HG02840 (cell line): Measurements from ENCODE around the gene COX7A1.
A peak's percentile ranks its signal among the peaks of the same experiment; 100 is the strongest.
"Not testable (repeated sequence)": the region's sequence is repeated elsewhere in the genome, so short reads cannot be mapped to it uniquely, and the experiment has no call there.

Experiments
- ATAC-seq: cut with Tn5 transposase; IDR thresholded peaks from one replicate; pipeline ENCODE4 v1.9.1; 2021; ENCODE audit warnings: mild to moderate bottlenecking, moderate library complexity, moderate number of reproducible peaks; ENCODE audit not compliant: unreplicated experiment, low FRiP score

The COX7A1 gene

DNA sequence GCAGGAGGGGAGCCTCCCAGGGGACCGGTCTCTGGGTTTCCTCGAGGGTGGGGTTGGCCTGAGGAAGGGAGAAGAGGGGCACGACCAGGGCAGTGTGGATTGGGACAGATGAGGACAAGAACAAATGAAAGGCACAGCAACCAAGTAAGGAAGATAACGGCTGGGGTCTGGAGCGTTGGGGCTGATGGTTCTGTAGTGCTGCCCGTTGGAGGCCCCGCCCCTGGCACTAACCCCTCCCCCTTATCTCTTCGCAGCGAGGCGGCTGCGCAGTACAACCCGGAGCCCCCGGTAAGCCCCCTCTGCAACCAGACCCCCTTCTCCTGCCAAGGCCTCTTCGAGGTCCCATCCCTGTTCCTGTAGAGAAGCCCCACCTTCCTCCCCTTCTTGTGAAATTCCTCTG is 10.2 kb downstream of the COX7A1 start:
- no peak for ATAC-seq

DNA sequence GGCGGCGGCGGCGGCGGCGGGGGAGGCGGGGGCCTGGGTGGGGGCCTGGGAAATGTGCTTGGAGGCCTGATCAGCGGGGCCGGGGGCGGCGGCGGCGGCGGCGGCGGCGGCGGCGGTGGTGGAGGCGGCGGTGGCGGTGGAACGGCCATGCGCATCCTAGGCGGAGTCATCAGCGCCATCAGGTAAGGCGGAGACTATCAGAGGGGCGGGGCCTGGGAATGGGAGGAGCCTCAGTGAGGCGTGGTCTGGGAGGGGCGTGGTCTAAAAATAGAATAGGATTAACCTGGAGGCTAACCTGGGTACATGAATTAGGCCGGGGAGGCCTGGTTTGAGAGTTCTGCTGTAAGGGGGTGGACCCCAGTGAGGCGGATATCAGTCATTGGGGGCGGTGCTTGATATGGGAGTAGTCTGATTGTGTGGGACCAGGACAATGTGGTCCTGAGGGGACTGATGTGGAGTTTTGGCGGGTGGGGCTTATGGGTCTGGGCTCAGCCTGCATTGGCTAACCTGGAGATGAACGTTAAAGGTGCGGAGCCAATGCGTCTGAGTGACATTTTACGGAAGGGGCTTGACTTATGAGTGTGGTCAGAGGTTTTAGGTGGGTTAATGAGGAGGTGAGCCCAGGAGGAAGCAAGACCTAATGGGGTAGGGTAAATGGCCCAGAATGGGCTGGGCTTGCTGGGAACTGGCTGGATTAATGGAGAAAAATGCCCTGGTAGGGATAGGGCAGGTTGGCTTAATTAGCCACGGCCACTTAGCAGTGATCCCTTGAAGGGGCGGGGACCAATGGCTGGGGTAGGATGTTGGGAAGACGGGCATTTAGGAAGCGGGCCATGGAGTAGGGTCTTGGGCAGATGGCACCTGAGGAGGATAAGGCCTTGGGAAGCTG is 11.0 kb downstream of the COX7A1 start:
- no peak for ATAC-seq

DNA sequence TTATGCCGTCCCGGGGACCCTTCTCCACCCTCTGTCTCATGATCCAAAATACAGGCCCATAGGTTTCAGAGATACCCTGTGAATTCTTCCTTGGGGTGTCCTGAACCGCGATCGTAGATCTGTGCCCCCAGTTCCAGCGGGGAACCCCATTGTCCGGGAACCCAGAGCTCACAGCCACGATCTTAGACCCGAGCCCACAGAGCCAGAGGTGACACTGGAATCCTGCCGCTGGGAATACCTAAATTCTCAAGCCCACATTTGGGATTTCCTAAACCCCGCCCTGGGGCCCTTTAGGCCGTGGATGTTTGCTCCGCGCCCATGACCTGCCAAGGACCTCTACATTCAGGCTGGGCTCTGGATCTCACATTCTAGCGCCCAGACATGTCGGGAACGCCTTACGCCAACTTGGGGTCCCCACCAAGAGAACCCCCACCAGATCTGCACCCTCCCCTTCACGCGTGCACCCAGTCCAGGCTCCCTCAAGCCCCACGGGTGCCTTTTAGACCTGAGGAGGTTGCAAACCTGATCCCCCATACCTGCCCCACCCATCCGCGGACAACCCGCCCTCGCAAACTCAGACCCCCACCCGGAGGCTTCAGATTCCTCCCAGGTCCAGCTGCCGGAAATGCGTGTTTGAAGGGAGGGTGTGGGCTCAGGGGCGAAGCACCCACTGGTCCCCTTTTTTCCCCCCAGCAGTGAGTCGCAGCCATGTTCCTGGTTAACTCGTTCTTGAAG is 11.8 kb downstream of the COX7A1 start:
- no peak for ATAC-seq

DNA sequence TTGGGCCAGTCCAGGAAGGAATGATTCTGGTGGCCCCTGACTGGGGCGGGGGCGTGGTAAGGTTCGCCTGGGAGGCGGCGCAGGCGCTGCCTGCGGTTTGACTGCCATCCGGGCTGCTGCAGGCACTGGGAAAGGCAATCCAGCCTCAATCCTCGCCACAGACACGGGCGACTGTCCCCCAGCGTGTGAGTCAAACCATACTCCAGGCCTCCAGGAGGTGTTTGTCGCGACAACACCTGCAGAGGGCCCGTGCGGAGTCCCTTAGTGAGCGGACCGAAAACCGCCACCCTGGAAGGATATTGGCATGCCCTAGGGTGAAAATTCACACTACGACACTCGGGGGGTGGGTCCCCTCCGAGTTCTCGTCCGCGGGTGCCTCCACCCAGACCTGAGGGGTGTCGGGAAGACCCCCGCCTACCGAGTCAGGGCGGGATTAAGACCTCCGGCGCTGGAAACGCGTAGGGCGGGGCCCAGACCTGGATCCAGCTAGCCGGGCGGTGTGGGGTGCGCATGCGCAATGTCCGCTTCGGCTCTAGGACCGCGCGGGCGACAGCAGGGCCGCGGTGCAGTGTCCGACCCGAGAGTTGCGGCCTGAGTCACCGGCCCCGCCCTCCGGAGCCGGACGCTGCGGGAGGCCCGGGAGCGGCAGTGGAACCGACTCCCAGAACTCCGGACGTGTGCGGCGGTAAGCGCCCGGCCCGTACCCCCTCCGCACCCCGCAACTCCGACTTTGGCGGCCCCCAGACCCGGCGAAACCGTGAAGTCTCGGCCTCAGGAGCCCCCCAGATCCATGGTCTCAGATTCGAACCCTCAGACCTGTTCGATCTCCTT is 12.6 kb downstream of the COX7A1 start, which contains the start of gene CAPNS1:
CAPNS1 (plus strand) TSS at position 594 of the 831 bp plus-strand sequence. CDS start 946 bp downstream, outside the sequence.
- peak; percentile 86 for ATAC-seq

DNA sequence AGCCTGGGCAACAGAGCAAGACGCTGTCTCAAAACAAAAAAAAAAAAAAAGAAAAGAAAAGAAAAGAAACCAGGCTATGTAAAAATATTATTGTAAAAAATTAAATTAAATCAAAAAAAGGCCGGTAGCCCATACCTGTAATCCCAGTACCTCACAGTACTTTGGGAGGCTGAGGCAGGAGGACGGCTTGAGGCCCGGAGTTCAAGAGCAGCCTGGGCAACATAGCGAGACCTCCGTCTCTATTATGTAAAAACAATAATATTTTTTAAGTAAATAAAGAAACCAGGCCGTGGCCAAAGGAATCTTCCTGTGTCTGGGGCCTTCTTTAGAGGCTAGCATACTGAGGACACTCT is 13.2 kb downstream of the COX7A1 start:
- no peak for ATAC-seq

DNA sequence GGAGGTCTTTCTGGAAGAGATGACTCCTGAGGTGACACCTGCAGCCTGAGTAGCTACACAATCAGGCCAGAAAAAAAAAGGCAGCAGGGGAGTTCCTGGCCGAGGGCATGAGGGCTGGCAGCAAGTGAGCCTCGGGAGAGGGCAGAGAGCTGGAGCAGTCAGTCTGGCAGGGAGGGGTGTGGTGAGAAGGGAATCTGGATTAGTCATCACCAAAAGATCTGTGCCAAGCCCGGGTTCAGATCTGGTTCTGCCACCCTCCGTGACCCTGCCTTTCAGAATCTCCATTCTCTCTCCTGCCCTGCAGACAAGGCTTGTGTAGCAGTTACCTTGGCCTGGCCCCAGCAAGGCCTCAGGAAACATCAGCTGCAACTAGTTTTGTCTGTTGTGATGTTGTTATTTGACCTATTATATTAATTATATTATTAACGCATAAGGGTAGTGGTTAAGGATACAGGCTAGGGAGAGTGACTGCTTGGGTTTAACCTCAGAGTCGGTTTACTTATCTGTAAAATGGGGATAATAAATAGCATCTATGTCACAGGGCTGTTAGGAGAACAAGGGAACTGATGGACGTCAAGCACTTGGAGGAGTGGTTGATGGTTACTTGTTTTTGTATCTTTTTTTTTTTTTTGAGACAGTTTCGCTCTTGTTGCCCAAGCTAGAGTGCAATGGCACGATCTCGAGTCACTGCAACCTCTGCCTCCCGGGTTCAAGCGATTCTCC is 15.1 kb downstream of the COX7A1 start:
- ATAC-seq = no peak

DNA sequence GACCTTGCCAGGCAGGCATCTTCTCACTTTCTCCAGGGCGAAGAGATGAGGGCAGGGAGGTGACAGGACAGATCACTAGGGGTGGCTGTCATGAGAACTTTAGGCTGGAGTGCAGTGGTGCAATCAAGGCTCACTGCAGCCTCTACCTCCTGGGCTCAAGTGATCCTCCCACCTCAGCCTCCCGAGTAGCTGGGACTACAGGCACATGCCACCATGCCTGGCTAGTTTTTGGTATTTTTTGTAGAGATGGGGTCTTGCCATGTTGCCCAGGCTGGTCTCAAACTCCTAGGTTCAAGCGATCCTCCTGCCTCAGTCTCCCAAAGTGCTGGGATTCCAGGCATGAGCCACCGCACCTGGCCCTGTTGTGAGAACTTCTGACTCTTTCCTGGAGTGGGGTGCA is 17.4 kb downstream of the COX7A1 start:
- ATAC-seq = not testable (repeated sequence)

DNA sequence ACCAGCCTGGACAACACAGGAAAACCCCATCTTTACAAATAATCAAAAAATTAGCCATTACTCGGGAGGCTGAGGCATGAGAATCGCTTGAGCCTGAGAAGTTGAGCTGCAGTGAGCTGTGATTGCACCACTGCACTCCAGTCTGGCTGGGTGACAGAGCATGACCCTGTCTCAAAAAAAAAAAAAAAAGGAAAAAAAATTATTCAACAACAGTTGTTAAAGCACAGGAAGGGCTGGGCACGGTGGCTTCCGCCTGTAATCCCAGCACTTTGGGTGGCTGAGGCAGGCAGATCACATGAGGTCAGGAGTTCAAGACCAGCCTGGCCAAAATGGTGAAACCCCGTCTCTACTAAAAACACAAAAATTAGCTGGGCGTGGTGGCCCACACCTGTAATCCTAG is 21.0 kb downstream of the COX7A1 start:
- not testable (repeated sequence) for ATAC-seq

DNA sequence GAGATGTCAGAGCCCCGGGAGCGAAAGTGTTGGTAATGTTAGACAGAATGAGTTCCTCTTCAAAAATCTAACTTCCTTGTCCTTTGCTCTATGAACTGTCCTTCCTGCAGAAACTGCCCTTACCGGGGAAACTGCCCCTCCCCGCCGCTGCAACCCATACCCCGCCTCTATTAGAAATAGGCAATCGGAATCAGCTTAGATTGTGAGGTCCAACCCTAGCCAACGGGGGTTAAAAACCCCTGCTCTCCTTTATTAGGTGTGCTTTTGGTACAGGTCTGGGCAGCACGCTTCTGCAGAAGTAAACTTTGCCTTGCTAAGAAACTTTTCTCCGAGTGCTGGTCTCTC is 23.9 kb downstream of the COX7A1 start:
- ATAC-seq = no peak

DNA sequence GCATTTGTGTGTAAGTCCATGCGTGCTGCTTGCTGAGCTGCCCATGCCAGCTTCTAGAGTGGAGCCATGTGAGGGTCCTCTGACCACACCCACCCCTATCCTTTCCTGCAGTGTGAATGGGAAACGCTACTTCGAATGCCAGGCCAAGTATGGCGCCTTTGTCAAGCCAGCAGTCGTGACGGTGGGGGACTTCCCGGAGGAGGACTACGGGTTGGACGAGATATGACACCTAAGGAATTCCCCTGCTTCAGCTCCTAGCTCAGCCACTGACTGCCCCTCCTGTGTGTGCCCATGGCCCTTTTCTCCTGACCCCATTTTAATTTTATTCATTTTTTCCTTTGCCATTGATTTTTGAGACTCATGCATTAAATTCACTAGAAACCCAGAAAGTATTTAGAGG is 26.7 kb downstream of the COX7A1 start:
- no peak for ATAC-seq

DNA sequence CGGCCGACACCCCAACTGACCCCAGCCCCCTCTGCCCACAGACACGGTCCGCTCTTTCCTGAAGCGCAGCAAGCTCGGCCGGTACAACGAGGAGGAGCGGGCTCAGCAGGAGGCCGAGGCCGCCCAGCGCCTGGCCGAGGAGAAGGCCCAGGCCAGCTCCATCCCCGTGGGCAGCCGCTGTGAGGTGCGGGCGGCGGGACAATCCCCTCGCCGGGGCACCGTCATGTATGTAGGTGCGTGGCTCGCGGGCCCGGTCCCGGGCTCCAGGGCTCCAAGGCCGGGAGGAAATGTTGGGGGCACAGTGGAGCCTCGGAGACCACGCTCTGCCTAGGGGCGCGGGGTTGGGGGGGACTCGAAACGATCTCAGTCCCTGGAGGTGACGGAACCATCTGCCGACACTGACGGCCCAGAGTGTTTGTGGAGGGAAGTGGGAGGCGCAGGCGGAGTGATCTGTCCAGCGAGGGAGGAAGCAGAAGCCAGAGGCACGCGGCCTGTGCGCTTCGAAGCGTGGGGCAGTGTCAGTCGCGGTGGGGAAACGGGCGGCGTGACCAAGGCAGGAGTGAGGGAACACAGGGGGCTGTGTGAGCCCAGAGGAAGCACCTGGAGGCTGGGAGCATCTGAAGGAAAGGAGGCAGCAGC is 30.6 kb downstream of the COX7A1 start:
- no peak for ATAC-seq

DNA sequence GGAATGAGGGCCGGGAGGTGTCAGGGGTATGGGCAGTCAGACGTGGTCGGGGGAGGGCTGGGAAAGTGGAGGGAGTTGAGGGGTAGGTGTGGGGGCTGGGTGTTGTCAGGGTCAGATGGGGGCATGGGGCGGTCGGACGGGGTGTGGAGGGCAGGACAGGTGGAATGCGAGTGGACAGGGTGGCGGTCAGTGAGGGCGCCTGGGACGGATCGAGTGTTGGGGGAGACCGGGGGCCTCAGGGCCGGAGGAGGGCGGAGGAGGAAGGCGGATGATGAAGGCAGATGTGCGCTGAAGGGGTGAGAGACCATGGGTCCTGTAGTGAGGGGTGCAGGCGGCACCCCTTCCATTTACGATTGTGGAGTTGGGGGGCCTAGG is 31.3 kb downstream of the COX7A1 start:
- ATAC-seq = no peak

DNA sequence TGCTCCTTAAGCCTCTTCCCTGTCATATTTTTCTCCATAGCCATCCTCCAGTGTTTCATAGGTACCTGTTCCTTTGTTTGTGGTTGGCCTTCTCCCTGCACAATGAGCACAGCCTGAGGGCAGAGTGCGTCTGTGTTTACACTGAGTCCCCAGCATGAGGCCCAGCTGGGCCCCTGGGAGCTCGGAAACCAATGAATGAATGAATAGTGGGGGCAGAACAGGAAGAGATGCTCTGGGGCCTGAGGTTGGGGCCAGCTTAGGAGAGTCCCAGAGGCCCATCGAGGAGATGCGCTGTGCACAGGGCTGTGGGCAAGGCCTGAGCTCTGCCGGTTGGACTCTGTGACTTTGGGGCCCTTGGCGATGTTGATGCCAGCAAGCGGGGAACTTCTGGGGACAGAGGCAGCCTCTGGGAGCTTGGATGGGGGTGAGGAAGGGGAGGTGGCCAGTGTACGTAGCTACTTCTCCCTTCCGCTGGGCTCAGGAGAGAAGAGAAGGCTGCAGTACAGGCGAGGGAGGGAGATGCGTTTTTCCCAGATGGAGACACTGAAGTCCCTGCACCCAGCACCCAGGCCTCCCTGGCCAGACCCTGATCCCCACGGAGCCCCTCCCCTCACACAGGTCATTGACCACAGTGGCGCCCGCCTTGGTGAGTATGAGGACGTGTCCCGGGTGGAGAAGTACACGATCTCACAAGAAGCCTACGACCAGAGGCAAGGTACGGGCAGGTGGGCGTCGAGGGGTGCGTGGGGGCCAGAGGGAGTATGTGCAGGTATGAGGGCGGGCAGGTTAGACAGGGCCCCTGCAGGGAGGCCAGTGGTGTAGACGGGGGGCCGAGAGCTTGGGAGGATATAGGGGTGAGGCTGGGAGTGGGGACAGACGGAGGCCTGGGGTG is 31.9 kb downstream of the COX7A1 start:
- ATAC-seq = no peak

DNA sequence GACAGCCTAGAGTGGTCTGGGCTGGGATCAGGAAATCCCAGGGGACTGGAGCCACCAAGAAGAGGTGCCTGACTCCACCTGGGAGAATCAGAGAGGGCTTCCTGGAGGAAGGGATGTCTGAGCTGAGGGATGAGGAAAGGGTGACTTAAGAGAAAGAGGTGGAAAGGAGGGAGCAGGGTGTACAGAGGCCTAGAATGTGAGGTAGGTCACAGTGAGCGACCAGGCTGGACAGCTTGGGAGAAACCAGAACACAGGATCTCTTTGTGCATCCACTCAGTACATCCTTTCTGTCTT is 36.0 kb downstream of the COX7A1 start:
- ATAC-seq = no peak

DNA sequence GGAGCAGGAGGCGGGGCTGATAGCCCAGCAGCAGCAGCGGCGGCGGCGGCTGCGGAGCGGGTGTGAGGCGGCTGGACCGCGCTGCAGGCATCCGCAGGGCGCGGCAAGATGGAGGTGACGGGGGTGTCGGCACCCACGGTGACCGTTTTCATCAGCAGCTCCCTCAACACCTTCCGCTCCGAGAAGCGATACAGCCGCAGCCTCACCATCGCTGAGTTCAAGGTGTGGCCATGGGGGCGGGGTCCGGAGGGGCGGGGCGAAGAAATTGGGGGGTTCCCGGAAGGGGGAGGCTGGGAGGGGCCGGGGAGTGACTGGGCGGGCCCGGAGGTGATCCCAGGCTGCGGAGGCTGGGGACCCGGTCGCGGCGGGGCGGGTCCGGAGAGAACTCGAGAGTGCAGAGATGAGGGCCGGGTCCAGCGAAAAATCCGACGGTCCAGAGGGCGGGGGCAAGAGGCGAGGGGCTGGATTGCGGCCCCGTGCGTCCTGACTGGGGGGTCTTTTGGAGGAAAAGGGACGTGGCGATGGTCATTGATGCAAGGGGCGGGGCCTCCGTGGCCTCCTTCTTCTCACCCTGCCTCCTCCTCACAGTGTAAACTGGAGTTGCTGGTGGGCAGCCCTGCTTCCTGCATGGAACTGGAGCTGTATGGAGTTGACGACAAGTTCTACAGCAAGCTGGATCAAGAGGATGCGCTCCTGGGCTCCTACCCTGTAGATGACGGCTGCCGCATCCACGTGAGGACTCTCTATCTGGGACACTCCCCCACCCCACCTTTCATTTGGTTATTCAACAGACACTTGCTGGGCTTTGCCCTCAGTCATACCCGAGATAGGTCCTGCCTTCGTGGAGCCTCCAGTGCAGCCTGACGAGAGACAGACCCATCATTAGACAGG is 36.5 kb downstream of the COX7A1 start, which contains the start of gene TBCB:
TBCB (plus strand) TSS at position 16 of the 891 bp plus-strand sequence; CDS start at position 109, 93 bp downstream.
- ATAC-seq = no peak

DNA sequence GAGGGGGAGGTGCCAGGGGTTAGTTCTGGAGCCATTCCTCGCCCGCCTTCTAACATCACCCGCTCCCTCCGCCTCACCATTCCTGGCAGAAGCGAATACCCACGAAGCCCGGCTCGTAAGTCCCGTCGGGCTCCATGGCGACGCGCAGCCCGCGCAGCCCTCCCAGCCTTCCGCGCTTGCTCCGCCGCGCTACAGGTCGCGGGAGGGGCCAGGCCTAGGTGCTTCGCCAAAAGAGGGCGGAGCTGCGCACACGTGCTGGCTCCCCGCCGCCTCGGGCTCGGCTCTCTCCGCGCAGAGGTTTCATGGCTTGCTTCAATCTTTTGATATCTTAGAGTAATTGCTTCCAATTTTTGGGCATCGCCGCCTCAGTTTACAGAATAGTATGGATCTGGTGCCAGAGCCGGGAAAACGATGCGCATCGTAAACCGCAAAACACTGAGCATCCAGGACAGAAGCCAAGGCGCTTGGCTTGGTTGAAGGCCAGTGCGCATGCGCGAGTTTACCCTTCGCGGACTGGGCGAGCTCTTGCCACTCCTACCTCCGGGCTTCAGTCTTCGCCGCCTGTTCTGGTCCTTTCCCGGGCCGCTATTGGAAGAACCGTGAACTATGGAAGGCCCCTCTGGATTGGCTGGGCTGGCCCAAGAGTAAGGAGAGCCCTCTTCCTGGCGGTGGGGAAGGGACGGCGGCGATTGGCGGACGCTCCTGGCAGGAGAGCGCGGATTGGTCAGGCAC is 37.4 kb downstream of the COX7A1 start, which contains the start of gene POLR2I:
POLR2I (minus strand) TSS at position 155 of the 732 bp plus-strand sequence; CDS start at position 136, 19 bp downstream.
- ATAC-seq = peak; percentile 80
